CD1c-positive myeloid dendritic cell (primary cell): ENCODE data around the gene CFAP100.

Experiments
- DNase-seq: peaks from one replicate; pipeline ENCODE4 v3.0.0-alpha.2; 2016; ENCODE audit errors: extremely low spot score

CFAP100 gene

GRCh38 chr3:126399756-126400155 lies 5.0 kb downstream of the CFAP100 start:
- DNase-seq = no peak

- peak; percentile 1 for DNase-seq
Observed at GRCh38 chr3:126401611-126402160, 7.0 kb downstream of the CFAP100 start.

GRCh38 chr3:126402178-126402577 lies 7.5 kb downstream of the CFAP100 start:
- no peak for DNase-seq

GRCh38 chr3:126402666-126403302 lies 8.1 kb downstream of the CFAP100 start:
- DNase-seq = no peak

- DNase-seq = no peak
Observed at GRCh38 chr3:126406389-126407296, 11.9 kb downstream of the CFAP100 start.

GRCh38 chr3:126407412-126408044 lies 12.8 kb downstream of the CFAP100 start:
- DNase-seq = no peak

GRCh38 chr3:126408099-126408498 lies 13.4 kb downstream of the CFAP100 start:
- DNase-seq = no peak

- no peak for DNase-seq
Observed at GRCh38 chr3:126412841-126413692, 18.4 kb downstream of the CFAP100 start.

- DNase-seq = no peak
Observed at GRCh38 chr3:126413693-126414080, 19.0 kb downstream of the CFAP100 start.

- DNase-seq = no peak
Observed at GRCh38 chr3:126414406-126414805, 19.7 kb downstream of the CFAP100 start.

GRCh38 chr3:126414961-126415660 lies 20.4 kb downstream of the CFAP100 start:
- no peak for DNase-seq

GRCh38 chr3:126415661-126416591 lies 21.2 kb downstream of the CFAP100 start:
- DNase-seq = no peak

- no peak for DNase-seq
Observed at GRCh38 chr3:126416943-126417342, 22.2 kb downstream of the CFAP100 start.

GRCh38 chr3:126417515-126417914 lies 22.8 kb downstream of the CFAP100 start:
- no peak for DNase-seq

- no peak for DNase-seq
Observed at GRCh38 chr3:126417981-126418530, 23.3 kb downstream of the CFAP100 start.

- no peak for DNase-seq
Observed at GRCh38 chr3:126418661-126419131, 24.0 kb downstream of the CFAP100 start.

- no peak for DNase-seq
Observed at GRCh38 chr3:126419151-126419703, 24.5 kb downstream of the CFAP100 start.

GRCh38 chr3:126419886-126420786 lies 25.4 kb downstream of the CFAP100 start:
- DNase-seq = no peak
